Pancreas (tissue), 10 donors: ENCODE data around the gene TACC3. TPM values are rescaled to one million over a fixed set of nuclear protein-coding genes. Genes with fewer than 3 reads are reported as not detected.

ENCODE experiments used
- ATAC-seq, 4 donors: fragments of 200-7000 bp; cut with Tn5 transposase; one replicate each; pipeline versions ENCODE4 v1.8.0 to v1.9.1; 2020; ENCODE audit warnings: mild to moderate bottlenecking in 4 of 4, moderate library complexity in 4 of 4
- DNase-seq, 6 donors: peaks; one replicate each; pipeline ENCODE4 v3.0.0-alpha.2; 2020
- FAIRE-seq: peaks from 2 replicates; lab custom pipeline; 2012; peaks lifted over from hg19 to GRCh38; lab: Jason Lieb, UNC
- H3K27ac ChIP-seq, 4 donors: fragments of 200-600 bp; sonication (generic); 1 replicate in 3 of 4; 2 replicates in 1 of 4; pipeline versions ENCODE4 v1.5.0 to v1.8.0; 2020
- H3K27me3 ChIP-seq, 4 donors: fragments of 200-600 bp; one replicate each; pipeline ENCODE4 v1.8.0; 2021
- H3K36me3 ChIP-seq, 3 donors: fragments of 200-600 bp; sonication (generic) in 1 of 3; one replicate each; pipeline versions ENCODE4 v1.5.0 to v1.8.0; 2020 to 2021
- H3K4me1 ChIP-seq, 3 donors: fragments of 200-600 bp; one replicate each; pipeline ENCODE4 v1.8.0; 2021
- H3K4me3 ChIP-seq, 4 donors: fragments of 200-600 bp; sonication (generic) in 2 of 4; one replicate each; pipeline versions ENCODE4 v1.5.0 to v1.8.0; 2020 to 2021
- H3K9me3 ChIP-seq, 4 donors: fragments of 200-600 bp; one replicate each; pipeline ENCODE4 v1.8.0; 2021
- WGBS, 2 donors: extraction: QIAGEN DNeasy Blood & Tissue Kit; methylation state at CpG; one replicate each; pipeline ENCODE4 v1.1.7; 2013; 5-methylcytosine and 5-hydroxymethylcytosine counted together
- intact Hi-C, 3 donors: fragments of 100-400 bp; cut with DNase I; formaldehyde crosslinking; loops; one replicate each; pipeline versions ENCODE4 v1.11.1 to v1.14.2; 2022
- polyA plus RNA-seq, 2 donors: library from polyadenylated mRNA; stranded (reverse); fragments of 200-250 nt; gene quantifications; one replicate each; pipeline ENCODE4 v1.2.3, GENCODE V29; 2013
- total RNA-seq, 6 donors: library from RNA; stranded (reverse); fragmentation: NEBNext Ultra II Directional in 4 of 6; extraction: Animal tissue kit (Norgen Biotek cat#: 25700) in 4 of 6; gene quantifications; one replicate each; pipeline versions ENCODE4 v1.2.1 to v1.2.4, GENCODE V29; 2021 to 2023
- TF ChIP-seq, protein P1 (sequence below), 4 donors: fragments of 200-600 bp; sonication (generic) in 3 of 4; IDR thresholded peaks; one replicate each; pipeline versions ENCODE4 v1.5.0 to v1.8.0; 2021; ENCODE audit warnings: antibody characterized with exemption in 4 of 4
- donor health status: healthy with polysubstance abuse.
- donor health status: DM: no; HTN: no; CAD: no; lungs with moderate emphysema.
- donor health status: DM: no; HTN: no; CAD: no.
- donor health status: control.
- donor health status: control.
- donor health status: Bipolar disorder and iron deficiency.
- donor health status: DM: yes; HTN: yes; CAD: no.
- donor health status: DM: no; HTN: no; CAD: no.
- donor health status: DM: no; HTN: no; CAD: no.
- donor health status: DM: yes; HTN: yes; CAD: no.

The TACC3 gene
- total and polyA plus RNA-seq, 8 donors: 0.97 to 4.8 (median 3.3) TPM

- intact Hi-C loops: loop anchor here in 1 of 3 donors (5.0 kb wide), 1 partner anchor 146 kb away; no protein-coding TSS in a partner anchor
- DNase-seq (no peak), FAIRE-seq (no peak), ATAC-seq (no peak)
- TF ChIP-seq, protein P1, sequence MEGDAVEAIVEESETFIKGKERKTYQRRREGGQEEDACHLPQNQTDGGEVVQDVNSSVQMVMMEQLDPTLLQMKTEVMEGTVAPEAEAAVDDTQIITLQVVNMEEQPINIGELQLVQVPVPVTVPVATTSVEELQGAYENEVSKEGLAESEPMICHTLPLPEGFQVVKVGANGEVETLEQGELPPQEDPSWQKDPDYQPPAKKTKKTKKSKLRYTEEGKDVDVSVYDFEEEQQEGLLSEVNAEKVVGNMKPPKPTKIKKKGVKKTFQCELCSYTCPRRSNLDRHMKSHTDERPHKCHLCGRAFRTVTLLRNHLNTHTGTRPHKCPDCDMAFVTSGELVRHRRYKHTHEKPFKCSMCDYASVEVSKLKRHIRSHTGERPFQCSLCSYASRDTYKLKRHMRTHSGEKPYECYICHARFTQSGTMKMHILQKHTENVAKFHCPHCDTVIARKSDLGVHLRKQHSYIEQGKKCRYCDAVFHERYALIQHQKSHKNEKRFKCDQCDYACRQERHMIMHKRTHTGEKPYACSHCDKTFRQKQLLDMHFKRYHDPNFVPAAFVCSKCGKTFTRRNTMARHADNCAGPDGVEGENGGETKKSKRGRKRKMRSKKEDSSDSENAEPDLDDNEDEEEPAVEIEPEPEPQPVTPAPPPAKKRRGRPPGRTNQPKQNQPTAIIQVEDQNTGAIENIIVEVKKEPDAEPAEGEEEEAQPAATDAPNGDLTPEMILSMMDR (IDR thresholded peaks at IDR 0.05): no peak
- Histone ChIP-seq H3K36me3 (no peaks in the 10 kb centered on the region), H3K4me1 (no peaks in the 10 kb centered on the region), H3K27me3 (no peaks in the 10 kb centered on the region), H3K4me3 (no peak overlapping the region), H3K9me3 (no peaks in the 10 kb centered on the region), H3K27ac (no peak overlapping the region)
- 85 to 90% methylated on average over 29 to 31 of the region's 31 CpGs for WGBS, 2 donors
These were observed 30.0 kb downstream of the TACC3 start for GRCh38 chr4:1751155-1751918.

GRCh38 chr4:1751919-1752283 lies 30.6 kb downstream of the TACC3 start:
- Histone ChIP-seq H3K4me3 (no peak overlapping the region), H3K36me3 (no peaks in the 10 kb centered on the region), H3K27ac (peak overlapping the region in 2 of 4 donors; percentile 22 to 44), H3K9me3 (no peaks in the 10 kb centered on the region), H3K27me3 (no peaks in the 10 kb centered on the region), H3K4me1 (no peaks in the 10 kb centered on the region)
- peak in 3 of 4 donors; percentile 2 to 8 (median 3) for ATAC-seq
- TF ChIP-seq, protein P1 (IDR thresholded peaks at IDR 0.05): no peak
- no peak for DNase-seq
- intact Hi-C loops: loop anchor here in 1 of 3 donors (5.0 kb wide), 1 partner anchor 145 kb away; no protein-coding TSS in a partner anchor
- no peak for FAIRE-seq
- WGBS, 2 donors: 79% methylated on average over 8 of the region's 8 CpGs

DNA sequence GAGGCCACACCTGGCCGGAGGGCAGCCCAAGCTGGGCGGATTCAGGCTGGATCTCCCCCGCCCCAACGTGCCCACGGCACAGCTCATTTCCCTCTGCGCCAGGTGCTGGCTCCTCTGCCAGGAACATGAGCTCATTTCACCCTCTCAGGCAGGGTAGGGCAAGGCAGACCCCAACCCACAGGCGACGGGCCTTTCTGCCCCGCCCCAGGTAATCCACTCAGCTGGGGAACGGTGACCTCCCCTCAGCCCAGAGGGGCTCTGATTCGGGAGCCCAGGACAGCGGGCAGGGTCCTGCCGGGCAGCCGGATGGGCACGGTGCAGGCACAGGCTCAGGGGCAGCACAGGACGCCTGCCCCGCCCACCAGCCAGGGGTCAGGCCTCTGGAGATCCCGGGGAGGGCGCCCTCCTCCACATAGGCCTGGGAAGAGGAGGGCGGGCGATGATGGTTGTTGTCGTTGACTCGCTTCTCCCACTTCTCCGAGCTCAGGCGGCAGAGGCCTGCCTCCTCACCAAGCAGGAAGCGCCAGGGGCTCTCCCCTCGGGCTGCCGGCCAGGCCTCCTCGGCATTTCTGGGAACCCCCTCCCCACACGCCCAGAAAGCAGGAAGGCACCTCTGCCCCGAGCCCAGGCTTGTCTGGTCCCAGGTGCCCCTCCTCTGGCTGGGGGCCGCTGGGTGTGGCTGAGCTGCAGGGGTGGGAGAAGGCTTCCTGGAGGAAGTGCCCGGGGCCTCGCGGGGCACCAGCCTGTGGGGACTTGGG lies 31.1 kb downstream of the TACC3 start:
- Histone ChIP-seq H3K4me3 (no peak overlapping the region), H3K27ac (peak overlapping the region; percentile 22 to 55 (median 40))
- FAIRE-seq: no peak

DNA sequence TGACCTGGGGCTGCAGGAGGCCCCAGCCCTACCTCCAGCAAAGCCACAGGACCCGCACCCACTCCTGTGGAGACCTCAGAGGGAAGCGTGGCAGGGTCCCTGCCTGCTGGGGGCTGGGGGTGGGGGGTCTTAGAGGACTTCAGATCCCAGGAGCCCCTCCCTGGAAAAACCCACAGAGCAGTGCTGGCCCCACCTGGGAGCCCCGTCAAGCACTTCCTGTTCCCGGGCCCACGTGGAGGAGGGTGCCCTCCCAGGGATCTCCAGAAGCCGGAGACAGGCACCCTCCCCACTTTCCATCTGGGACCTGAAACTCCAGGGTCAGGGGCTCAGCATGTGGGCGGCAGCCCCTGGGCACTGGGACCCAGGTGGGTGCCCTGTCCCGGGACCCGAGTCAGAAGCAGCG lies 32.0 kb downstream of the TACC3 start:
- FAIRE-seq (no peak), DNase-seq (no peak), ATAC-seq (peak in 2 of 4 donors; percentile 13 to 18)
- Histone ChIP-seq H3K27me3 (no peaks in the 10 kb centered on the region), H3K4me1 (no peaks in the 10 kb centered on the region), H3K27ac (peak overlapping the region; percentile 22 to 55 (median 40)), H3K9me3 (no peaks in the 10 kb centered on the region), H3K36me3 (no peaks in the 10 kb centered on the region), H3K4me3 (no peak overlapping the region)
- intact Hi-C loops: loop anchor here in 1 of 3 donors (5.0 kb wide), 1 partner anchor 144 kb away; no protein-coding TSS in a partner anchor
- TF ChIP-seq, protein P1 (IDR thresholded peaks at IDR 0.05): no peak
- 68% methylated on average over 10 of the region's 10 CpGs for WGBS, 2 donors

More for the DNA sequence above, 31.1 kb downstream of the TACC3 start:
- WGBS, 2 donors: 64 to 71% methylated on average over 29 to 35 of the region's 35 CpGs
- no peaks in the 10 kb centered on the region for H3K36me3 ChIP-seq
- TF ChIP-seq, protein P1 (IDR thresholded peaks at IDR 0.05): no peak
- no peaks in the 10 kb centered on the region for H3K9me3 ChIP-seq
- ATAC-seq (peak; percentile 11 to 37 (median 23)), DNase-seq (no peak)
- H3K27me3 ChIP-seq: no peaks in the 10 kb centered on the region
- intact Hi-C loops: loop anchor here in 1 of 3 donors (5.0 kb wide), 1 partner anchor 145 kb away; no protein-coding TSS in a partner anchor
- H3K4me1 ChIP-seq: no peaks in the 10 kb centered on the region
